ENCODE data around the gene CLPTM1.
"Not testable (repeated sequence)": the region's sequence is repeated elsewhere in the genome, so short reads cannot be mapped to it uniquely, and the experiment has no call there.

CLPTM1 gene

GRCh38 chr19:44954649-44955504, at the start of gene CLPTM1:
CLPTM1 (plus strand) TSS chr19:44955380; CDS start chr19:44955396, 16 bp downstream.
- DNase-seq: peak; percentile 96

DNA sequence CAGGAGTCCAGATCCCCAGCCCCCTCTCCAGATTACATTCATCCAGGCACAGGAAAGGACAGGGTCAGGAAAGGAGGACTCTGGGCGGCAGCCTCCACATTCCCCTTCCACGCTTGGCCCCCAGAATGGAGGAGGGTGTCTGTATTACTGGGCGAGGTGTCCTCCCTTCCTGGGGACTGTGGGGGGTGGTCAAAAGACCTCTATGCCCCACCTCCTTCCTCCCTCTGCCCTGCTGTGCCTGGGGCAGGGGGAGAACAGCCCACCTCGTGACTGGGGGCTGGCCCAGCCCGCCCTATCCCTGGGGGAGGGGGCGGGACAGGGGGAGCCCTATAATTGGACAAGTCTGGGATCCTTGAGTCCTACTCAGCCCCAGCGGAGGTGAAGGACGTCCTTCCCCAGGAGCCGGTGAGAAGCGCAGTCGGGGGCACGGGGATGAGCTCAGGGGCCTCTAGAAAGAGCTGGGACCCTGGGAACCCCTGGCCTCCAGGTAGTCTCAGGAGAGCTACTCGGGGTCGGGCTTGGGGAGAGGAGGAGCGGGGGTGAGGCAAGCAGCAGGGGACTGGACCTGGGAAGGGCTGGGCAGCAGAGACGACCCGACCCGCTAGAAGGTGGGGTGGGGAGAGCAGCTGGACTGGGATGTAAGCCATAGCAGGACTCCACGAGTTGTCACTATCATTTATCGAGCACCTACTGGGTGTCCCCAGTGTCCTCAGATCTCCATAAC, 49.6 kb upstream of the CLPTM1 start, which contains the start of gene APOE:
Gene APOE (plus strand): TSS at position 360 of the 724 bp plus-strand sequence. CDS start 829 bp downstream, outside the sequence.
- no peak for DNase-seq

DNA sequence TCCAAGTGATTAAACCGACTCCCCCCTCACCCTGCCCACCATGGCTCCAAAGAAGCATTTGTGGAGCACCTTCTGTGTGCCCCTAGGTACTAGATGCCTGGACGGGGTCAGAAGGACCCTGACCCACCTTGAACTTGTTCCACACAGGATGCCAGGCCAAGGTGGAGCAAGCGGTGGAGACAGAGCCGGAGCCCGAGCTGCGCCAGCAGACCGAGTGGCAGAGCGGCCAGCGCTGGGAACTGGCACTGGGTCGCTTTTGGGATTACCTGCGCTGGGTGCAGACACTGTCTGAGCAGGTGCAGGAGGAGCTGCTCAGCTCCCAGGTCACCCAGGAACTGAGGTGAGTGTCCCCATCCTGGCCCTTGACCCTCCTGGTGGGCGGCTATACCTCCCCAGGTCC, 47.6 kb upstream of the CLPTM1 start:
- no peak for DNase-seq

- no peak for DNase-seq
Observed at GRCh38 chr19:44908074-44908835, 46.9 kb upstream of the CLPTM1 start.

GRCh38 chr19:44908836-44909261, 46.3 kb upstream of the CLPTM1 start:
- DNase-seq: no peak

DNA sequence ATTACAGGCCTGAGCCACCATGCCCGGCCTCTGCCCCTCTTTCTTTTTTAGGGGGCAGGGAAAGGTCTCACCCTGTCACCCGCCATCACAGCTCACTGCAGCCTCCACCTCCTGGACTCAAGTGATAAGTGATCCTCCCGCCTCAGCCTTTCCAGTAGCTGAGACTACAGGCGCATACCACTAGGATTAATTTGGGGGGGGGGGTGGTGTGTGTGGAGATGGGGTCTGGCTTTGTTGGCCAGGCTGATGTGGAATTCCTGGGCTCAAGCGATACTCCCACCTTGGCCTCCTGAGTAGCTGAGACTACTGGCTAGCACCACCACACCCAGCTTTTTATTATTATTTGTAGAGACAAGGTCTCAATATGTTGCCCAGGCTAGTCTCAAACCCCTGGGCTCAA, 45.4 kb upstream of the CLPTM1 start:
- DNase-seq: no peak

GRCh38 chr19:44911896-44912295, 43.3 kb upstream of the CLPTM1 start:
- not testable (repeated sequence) for DNase-seq

DNA sequence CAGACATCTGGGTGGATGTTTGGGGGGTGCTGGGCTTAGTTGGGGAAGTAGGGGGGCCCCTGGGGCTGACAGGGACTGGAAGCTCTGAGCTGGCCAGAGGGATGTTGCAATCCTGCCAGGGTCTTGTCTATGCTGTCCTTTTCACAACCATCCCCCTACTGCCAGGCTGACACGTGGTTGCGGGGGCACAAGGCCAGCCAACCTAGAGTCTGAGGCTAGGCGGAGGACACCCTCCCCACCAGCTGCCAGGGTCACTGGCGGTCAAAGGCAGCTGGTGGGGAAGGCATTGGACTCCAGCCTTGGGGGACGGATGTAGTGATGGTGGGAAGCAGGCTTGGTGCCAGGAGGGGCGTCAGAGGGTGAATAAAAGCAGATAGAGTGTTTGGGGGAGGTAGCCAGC, 42.3 kb upstream of the CLPTM1 start:
- DNase-seq: no peak

GRCh38 chr19:44913512-44914432, 41.4 kb upstream of the CLPTM1 start:
- not testable (repeated sequence) for DNase-seq

GRCh38 chr19:44914433-44915206, 40.6 kb upstream of the CLPTM1 start, which contains the start of gene APOC1:
APOC1 (plus strand) TSS chr19:44914608; CDS start chr19:44914892, 284 bp downstream.
- peak; percentile 72 for DNase-seq

DNA sequence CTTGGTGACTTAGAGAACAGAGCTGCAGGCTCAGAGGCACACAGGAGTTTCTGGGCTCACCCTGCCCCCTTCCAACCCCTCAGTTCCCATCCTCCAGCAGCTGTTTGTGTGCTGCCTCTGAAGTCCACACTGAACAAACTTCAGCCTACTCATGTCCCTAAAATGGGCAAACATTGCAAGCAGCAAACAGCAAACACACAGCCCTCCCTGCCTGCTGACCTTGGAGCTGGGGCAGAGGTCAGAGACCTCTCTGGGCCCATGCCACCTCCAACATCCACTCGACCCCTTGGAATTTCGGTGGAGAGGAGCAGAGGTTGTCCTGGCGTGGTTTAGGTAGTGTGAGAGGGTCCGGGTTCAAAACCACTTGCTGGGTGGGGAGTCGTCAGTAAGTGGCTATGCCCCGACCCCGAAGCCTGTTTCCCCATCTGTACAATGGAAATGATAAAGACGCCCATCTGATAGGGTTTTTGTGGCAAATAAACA, 30.9 kb upstream of the CLPTM1 start:
- DNase-seq: no peak

DNA sequence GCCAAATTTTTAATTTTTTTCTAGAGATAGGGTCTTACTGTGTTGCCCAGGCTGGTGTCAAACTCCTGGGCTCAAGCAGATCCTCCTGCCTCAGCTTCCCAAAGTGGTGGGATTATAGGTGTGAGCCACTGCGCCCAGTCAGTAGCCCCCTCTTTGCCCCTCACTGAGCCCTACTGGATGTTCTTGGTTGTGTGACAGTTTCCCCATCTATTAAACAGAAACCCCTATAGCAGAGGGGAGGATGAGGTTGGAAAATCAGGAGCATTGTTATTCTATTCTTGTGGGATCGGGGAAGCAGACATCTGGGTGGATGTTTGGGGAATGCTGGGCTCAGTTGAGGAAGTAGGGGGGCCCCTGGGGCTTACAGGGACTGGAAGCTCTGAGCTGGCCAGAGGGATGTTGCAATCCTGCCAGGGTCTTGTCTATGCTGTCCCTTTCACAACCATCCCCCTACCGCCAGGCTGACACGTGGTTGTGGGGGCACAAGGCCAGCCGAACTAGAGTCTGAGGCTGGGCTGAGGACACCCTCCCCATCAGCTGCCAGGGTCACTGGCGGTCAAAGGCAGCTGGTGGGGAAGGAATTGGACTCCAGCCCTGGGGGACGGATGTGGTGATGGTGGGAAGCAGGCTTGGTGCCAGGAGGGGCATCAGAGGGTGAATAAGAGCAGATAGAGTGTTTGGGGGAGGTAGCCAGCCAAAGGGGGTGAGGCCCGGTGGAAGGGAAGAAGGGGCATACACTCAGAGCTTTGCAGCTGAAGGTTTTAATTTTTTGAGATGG, 29.9 kb upstream of the CLPTM1 start:
- no peak for DNase-seq

DNA sequence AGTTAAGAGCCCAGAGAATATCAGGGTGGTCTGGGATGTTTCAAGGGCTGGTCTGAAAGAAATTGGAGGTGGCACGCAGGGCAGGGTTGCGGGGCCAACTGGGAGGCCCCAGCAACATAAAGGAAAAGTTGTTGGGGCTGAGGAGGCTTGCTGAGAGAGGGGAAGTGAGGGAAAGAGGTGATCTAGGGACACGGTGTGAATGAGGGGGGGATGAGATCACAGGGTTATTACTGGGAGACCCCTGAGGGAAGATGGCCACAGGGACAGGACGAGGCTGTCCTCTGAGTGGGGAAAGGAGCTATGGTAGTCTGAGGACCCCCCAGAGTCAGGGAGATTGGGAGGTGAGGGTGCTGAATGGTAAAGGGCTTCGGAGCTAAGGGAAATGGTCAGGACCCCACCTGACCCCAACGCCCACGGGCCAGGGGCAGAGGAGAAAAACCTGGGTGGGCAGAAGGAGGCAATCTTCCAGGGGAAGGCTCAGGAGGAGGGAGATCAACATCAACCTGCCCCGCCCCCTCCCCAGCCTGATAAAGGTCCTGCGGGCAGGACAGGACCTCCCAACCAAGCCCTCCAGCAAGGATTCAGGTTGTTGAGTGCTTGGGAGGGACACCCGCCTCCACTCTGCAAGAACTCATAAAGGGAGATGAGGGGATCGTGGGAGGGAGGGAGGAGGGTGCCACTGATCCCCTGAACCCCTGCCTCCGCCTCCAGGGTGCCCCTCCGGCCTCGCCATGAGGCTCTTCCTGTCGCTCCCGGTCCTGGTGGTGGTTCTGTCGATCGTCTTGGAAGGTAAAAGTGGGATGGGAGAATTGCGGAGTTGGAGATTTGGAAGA, 28.7 kb upstream of the CLPTM1 start:
- DNase-seq: not testable (repeated sequence)

DNA sequence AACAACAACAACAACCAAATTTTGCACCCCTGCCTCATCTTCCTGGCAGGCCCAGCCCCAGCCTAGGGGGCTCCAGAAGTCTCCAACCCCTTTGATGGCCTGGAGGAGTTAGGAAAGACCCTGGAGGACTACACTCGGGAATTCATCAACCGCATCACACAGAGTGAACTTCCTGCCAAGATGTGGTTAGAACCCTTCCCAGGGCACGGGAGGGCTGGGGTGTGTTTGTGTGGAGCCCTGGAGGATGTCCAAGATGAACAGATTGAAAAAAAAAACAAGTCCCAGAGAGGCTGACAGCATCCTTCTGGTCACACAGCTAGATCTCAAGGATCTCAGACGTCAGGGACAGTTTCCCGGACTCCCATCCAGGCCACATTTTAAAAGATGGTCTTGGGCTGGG, 27.4 kb upstream of the CLPTM1 start:
- DNase-seq: no peak

DNA sequence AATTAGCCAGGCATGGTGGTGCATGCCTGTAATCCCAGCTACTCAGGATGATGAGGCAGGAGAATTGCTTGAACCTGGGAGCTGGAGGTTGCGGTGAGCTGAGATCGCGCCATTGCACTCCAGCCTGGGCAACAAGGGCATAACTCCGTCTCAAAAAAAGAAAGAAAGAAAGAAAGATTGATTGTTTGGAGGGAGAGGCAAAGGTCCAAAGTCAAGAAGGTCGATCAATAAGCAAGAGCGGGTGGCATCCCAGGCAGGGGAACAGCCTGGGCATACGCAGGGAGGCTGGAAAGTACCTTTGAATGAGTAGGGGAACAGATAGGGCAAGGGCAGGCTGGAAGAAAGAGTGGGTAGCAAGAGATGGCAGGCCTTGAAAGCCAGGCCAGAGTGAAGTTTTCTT, 25.1 kb upstream of the CLPTM1 start:
- no peak for DNase-seq

DNA sequence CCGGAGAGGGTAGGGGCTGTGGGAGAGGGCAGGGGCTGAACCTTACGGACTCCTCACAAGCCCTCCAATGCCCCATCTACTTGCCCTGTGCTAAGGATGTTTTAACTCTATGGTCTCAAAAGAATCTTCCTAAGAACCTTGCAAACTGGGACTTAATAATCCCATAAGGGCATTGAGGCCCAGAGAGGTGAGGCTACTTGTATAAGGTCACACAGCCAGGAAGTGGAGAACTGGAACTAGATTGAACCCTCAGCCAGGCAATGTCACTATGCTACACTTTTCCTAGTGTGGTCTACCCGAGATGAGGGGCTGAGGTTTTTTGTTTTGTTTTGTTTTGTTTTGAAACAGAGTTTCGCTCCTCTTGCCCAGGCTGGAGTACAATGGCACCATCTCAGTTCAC, 23.6 kb upstream of the CLPTM1 start:
- DNase-seq: no peak

- no peak for DNase-seq
Observed at GRCh38 chr19:44939668-44940067, 15.5 kb upstream of the CLPTM1 start.

- DNase-seq: no peak
Observed at GRCh38 chr19:44942067-44942571, 13.1 kb upstream of the CLPTM1 start, which contains the start of gene APOC4. APOC4 (plus strand) TSS chr19:44942237; CDS start chr19:44942278, 41 bp downstream.

GRCh38 chr19:44943801-44944249, 11.4 kb upstream of the CLPTM1 start:
- no peak for DNase-seq

Measured in stimulated activated CD4-positive, alpha-beta T cell treated with anti-CD3 and anti-CD28 coated beads, Interleukin-4, amount 100 ng/mL, for 1 hour (primary cell).